Measurements from ENCODE around the gene GPR32.
"Not testable (repeated sequence)": the region's sequence is repeated elsewhere in the genome, so short reads cannot be mapped to it uniquely, and the experiment has no call there.

Gene GPR32

DNA sequence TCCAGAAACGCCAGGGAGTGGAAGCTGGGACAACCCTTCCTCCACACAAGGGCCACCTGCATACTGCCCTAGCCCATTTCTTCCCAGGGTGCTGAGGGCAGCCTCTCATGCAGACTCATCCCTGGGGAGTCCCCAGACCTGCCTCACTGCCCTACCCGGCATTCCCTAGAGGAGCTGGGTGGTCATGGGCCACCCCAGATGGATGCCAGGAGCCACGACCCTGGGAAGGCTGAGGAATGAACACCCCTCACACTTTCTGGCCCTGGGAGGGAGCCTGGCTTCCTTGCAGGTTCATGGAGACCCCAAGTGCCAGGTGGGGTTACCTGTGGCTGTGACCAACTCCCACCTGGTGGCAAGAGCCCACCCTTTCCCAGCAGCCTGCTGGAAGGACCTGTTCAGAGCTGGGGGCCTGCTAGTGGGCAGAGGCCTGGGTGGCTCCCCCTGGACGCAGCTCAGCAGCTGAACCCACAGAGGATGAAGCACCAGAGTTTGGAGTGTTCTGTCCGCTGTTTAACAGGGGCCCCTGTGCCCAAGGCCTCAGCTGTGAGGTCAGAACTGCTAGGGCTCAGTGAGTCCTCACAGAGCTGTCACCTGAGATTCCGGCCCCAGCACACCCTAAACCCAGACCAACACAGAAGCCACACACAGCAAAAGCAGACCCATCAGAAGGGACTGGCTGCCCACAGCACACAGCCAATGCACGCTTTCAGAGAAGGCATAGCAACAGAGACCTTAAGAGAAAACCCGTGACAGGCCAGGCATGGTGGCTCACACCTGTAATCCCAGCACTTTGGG, 26.6 kb downstream of the GPR32 start:
- no peak overlapping the region for H3K4me3 ChIP-seq (ENCODE audit: low read depth in 1 of 2, low read length in 2 of 2)
- H3K4me1 ChIP-seq (ENCODE audit: insufficient read depth, low read length), result no peaks in the 10 kb centered on the region
- H3K36me3 ChIP-seq (ENCODE audit: insufficient read depth, low read length), result peaks cover 18% of the 10 kb centered on the region
- no peak overlapping the region for H3K9ac ChIP-seq (ENCODE audit: low read length)
- peaks cover 0 to 8% of the 10 kb centered on the region in 2 donors for H3K27me3 ChIP-seq (ENCODE audit: control insufficient read depth in 1 of 2, insufficient read depth in 2 of 2, low read length in 2 of 2)
- no peak overlapping the region for H3K27ac ChIP-seq (ENCODE audit: low read depth, low read length)
- H3K9me3 ChIP-seq (ENCODE audit: low read length), result no peaks in the 10 kb centered on the region

DNA sequence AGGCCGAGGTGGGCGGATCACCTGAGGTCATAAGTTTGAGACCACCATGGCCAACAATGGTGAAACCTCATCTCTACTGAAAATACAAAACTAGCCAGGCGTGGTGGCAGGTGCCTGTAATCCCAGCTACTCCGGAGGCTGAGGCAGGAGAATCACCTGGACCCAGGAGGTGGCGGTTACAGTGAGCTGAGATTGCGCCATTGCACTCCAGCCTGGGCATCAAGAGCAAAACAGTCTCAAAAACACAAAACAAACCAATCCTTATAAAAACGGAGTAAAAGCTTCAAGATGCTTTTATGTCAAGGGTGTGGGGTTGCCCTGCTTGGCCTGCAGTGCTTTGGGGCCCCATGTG, 27.1 kb downstream of the GPR32 start:
- Histone ChIP-seq H3K27ac (ENCODE audit: low read depth, low read length) (no peak overlapping the region), H3K36me3 (ENCODE audit: insufficient read depth, low read length) (peaks cover 18% of the 10 kb centered on the region), H3K9ac (ENCODE audit: low read length) (no peak overlapping the region), H3K4me3 (ENCODE audit: low read depth in 1 of 2, low read length in 2 of 2) (no peak overlapping the region), H3K4me1 (ENCODE audit: insufficient read depth, low read length) (no peaks in the 10 kb centered on the region), H3K9me3 (ENCODE audit: low read length) (no peaks in the 10 kb centered on the region), H3K27me3 (ENCODE audit: control insufficient read depth in 1 of 2, insufficient read depth in 2 of 2, low read length in 2 of 2) (peaks cover 0 to 8% of the 10 kb centered on the region in 2 donors)

DNA sequence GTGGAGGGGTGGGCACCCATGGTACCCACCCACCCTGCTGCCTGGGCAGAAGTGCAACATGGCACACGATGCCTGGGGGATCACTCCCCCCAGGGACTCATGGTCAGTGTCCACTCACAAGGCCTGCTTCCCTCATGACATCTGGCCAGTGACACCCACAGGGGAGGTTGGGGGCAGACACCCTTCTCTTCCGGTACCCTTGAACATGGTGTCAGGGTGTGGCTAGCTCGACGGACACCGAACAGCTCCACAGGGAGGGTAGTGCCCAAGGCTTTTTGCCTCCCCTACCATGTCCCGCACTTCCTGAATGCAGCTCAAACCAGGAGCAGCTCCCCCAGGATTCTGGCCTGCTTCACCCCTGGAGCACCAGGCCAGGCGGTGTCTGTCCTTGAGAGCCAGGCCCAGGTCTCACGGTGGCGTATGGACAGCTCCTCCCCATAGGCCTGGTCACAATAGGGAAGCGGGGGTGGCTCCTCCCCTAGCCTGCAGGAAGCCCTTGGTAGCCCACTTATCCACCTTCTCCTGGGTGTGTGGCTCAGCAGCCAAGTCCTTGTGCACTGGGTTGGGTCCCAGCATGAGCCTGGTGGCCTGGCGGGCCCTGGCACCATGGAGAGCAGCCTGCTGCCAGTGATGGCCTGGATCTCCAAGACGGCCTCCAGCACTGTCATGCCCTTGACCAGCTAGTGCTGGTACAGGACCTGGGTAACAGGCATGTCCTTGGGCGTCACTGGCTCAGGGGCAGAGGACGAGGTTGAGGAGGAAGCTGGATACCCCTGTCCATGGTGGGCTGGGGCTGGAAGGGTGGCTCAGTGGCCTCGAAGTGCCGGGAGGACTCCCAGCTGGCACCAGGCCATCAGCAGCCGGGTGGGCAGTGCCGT, 27.8 kb downstream of the GPR32 start:
- H3K36me3 ChIP-seq (ENCODE audit: insufficient read depth, low read length), result peaks cover 18% of the 10 kb centered on the region

DNA sequence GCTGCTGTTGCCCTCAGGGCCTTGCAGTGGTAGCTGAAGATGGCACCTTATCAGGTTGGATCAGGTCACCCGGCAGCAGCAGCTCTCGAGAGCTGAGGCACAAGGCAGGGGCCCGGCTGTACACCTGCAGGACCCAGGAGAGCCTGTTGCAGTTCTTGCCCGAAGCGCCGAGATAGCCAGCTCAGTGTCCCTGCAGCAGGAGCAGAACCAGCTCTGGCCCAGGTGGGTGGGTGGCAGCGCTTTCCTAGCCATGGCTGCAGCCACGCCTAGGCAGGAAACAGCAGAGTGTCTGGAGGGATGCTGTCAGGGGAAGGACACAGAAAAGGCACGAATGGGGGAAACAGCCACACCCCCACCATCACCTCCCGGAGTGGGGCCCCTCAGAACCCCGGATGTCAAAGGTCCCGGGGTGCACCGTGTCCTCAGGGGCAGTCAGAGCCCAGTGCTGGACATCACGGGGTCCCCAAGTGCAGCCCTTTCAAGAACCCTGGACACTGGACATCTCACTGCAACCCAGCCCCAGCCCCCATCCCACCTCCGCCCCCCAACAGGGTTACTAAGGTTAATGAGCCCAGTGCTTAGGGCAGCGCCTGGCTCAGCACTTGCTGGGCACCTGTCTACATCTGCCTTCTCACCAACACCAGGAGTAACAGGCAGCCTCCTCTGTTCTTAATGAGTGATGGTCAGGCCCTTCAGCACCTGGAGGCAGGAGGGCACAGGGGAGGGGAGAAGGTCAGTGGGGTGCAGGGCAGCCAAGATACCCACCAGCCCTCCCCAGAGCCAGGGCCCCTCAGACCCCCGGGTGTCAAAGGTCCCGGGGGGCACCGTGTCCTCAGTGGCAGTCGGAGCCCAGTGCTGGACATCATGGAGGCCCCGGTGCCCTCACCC, 28.6 kb downstream of the GPR32 start:
- peaks cover 18% of the 10 kb centered on the region for H3K36me3 ChIP-seq (ENCODE audit: insufficient read depth, low read length)
- no peaks in the 10 kb centered on the region for H3K9me3 ChIP-seq (ENCODE audit: low read length)
- no peak overlapping the region for H3K27ac ChIP-seq (ENCODE audit: low read depth, low read length)
- no peak overlapping the region for H3K4me3 ChIP-seq (ENCODE audit: low read depth in 1 of 2, low read length in 2 of 2)
- H3K4me1 ChIP-seq (ENCODE audit: insufficient read depth, low read length), result peaks cover 8% of the 10 kb centered on the region
- H3K9ac ChIP-seq (ENCODE audit: low read length), result no peak overlapping the region
- H3K27me3 ChIP-seq (ENCODE audit: control insufficient read depth in 1 of 2, insufficient read depth in 2 of 2, low read length in 2 of 2), result no peaks in the 10 kb centered on the region

More for the DNA sequence above, 27.8 kb downstream of the GPR32 start:
- H3K9ac ChIP-seq (ENCODE audit: low read length), result no peak overlapping the region
- no peaks in the 10 kb centered on the region for H3K9me3 ChIP-seq (ENCODE audit: low read length)
- no peaks in the 10 kb centered on the region for H3K4me1 ChIP-seq (ENCODE audit: insufficient read depth, low read length)
- H3K27me3 ChIP-seq (ENCODE audit: control insufficient read depth in 1 of 2, insufficient read depth in 2 of 2, low read length in 2 of 2), result peaks cover 0 to 8% of the 10 kb centered on the region in 2 donors
- no peak overlapping the region for H3K4me3 ChIP-seq (ENCODE audit: low read depth in 1 of 2, low read length in 2 of 2)
- no peak overlapping the region for H3K27ac ChIP-seq (ENCODE audit: low read depth, low read length)

- Histone ChIP-seq H3K27me3 (ENCODE audit: control insufficient read depth in 1 of 2, insufficient read depth in 2 of 2, low read length in 2 of 2) (no peaks in the 10 kb centered on the region), H3K27ac (ENCODE audit: low read depth, low read length) (no peak overlapping the region), H3K4me3 (ENCODE audit: low read depth in 1 of 2, low read length in 2 of 2) (no peak overlapping the region), H3K9me3 (ENCODE audit: low read length) (no peaks in the 10 kb centered on the region), H3K4me1 (ENCODE audit: insufficient read depth, low read length) (peaks cover 8% of the 10 kb centered on the region), H3K36me3 (ENCODE audit: insufficient read depth, low read length) (peaks cover 18% of the 10 kb centered on the region), H3K9ac (ENCODE audit: low read length) (no peak overlapping the region)
Measured at GRCh38 chr19:50799547-50799851, 29.2 kb downstream of the GPR32 start.

DNA sequence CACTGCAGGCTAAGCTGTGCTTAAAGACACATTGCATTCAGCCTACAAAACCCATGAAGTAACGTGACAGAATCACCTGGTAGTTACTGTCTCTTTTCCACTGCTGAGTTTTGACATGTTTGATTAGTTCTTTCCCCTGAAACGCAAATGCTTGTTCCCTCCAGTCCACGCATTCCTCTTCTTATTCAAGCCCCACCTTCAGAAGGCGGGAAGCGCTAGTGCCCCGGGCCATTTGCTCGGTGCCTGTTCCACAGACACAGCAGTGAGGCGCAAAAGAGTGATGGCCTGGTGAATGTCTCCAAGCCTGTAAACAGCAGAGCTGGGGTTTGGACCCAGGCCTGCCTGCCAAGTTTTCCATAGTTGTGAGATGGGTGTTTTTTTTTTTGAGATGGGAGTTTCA, 30.8 kb downstream of the GPR32 start:
- Histone ChIP-seq H3K27me3 (ENCODE audit: control insufficient read depth in 1 of 2, insufficient read depth in 2 of 2, low read length in 2 of 2) (no peaks in the 10 kb centered on the region), H3K27ac (ENCODE audit: low read depth, low read length) (no peak overlapping the region), H3K4me1 (ENCODE audit: insufficient read depth, low read length) (peaks cover 14% of the 10 kb centered on the region), H3K36me3 (ENCODE audit: insufficient read depth, low read length) (peaks cover 18% of the 10 kb centered on the region), H3K9me3 (ENCODE audit: low read length) (no peaks in the 10 kb centered on the region), H3K9ac (ENCODE audit: low read length) (no peak overlapping the region), H3K4me3 (ENCODE audit: low read depth in 1 of 2, low read length in 2 of 2) (no peak overlapping the region)

DNA sequence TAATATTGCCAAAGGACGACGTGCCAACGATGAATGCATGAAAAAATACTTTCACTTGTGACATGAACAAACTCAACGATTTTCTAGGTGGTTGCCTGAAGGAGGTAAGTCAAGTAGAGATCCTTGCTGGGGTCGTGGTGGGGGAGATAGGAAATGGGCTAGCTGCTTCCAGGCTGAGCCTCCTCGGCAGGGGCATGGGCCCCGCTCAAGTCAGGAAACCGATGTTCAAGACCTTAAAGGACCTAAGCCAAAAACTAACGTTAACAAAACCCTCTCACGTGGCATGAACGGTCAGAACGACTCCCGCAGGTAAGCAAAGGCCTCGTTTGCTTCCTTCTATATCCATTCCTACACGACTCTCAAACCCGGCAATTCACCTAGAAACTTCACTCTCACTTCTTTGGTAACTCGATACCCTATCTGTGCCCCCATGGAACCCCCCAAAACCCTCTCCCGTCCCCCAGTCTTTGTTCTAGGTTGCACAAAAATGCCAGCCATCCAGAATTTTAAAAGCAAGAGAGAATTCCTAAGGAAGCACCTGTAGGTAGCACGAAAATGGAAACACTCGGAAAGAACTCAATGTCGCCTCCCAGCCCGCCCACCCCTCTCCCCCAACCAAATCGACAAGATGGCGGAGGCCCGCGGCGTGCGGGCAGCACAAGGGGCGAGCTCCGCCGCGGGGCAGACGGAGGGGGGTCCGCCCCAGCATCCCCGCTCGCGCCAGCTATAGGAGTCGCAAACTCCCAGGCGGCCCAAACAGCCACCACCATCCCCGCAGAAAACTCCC, 33.6 kb downstream of the GPR32 start:
- Histone ChIP-seq H3K4me3 (ENCODE audit: low read depth in 1 of 2, low read length in 2 of 2) (peak overlapping the region; percentile 76 to 83), H3K4me1 (ENCODE audit: insufficient read depth, low read length) (peaks cover 14% of the 10 kb centered on the region), H3K27ac (ENCODE audit: low read depth, low read length) (peak overlapping the region; percentile 96), H3K27me3 (ENCODE audit: control insufficient read depth in 1 of 2, insufficient read depth in 2 of 2, low read length in 2 of 2) (no peaks in the 10 kb centered on the region), H3K9ac (ENCODE audit: low read length) (peak overlapping the region; percentile 27), H3K36me3 (ENCODE audit: insufficient read depth, low read length) (no peaks in the 10 kb centered on the region), H3K9me3 (ENCODE audit: low read length) (no peaks in the 10 kb centered on the region)

GRCh38 chr19:50804420-50805272, 34.4 kb downstream of the GPR32 start:
- Histone ChIP-seq H3K36me3 (ENCODE audit: insufficient read depth, low read length) (no peaks in the 10 kb centered on the region), H3K9me3 (ENCODE audit: low read length) (no peaks in the 10 kb centered on the region)

GRCh38 chr19:50808856-50809255, 38.6 kb downstream of the GPR32 start:
- Histone ChIP-seq H3K4me1 (ENCODE audit: insufficient read depth, low read length) (peaks cover 7% of the 10 kb centered on the region), H3K9me3 (ENCODE audit: low read length) (no peaks in the 10 kb centered on the region), H3K4me3 (ENCODE audit: low read depth in 1 of 2, low read length in 2 of 2) (no peak overlapping the region), H3K27ac (ENCODE audit: low read depth, low read length) (no peak overlapping the region), H3K36me3 (ENCODE audit: insufficient read depth, low read length) (no peaks in the 10 kb centered on the region), H3K9ac (ENCODE audit: low read length) (no peak overlapping the region), H3K27me3 (ENCODE audit: control insufficient read depth in 1 of 2, insufficient read depth in 2 of 2, low read length in 2 of 2) (no peaks in the 10 kb centered on the region)

More at GRCh38 chr19:50804420-50805272, 34.4 kb downstream of the GPR32 start:
- Histone ChIP-seq H3K27me3 (ENCODE audit: control insufficient read depth in 1 of 2, insufficient read depth in 2 of 2, low read length in 2 of 2) (no peaks in the 10 kb centered on the region), H3K27ac (ENCODE audit: low read depth, low read length) (peak overlapping the region; percentile 96), H3K4me1 (ENCODE audit: insufficient read depth, low read length) (peaks cover 14% of the 10 kb centered on the region), H3K4me3 (ENCODE audit: low read depth in 1 of 2, low read length in 2 of 2) (peak overlapping the region; percentile 76 to 83), H3K9ac (ENCODE audit: low read length) (peak overlapping the region; percentile 39)

DNA sequence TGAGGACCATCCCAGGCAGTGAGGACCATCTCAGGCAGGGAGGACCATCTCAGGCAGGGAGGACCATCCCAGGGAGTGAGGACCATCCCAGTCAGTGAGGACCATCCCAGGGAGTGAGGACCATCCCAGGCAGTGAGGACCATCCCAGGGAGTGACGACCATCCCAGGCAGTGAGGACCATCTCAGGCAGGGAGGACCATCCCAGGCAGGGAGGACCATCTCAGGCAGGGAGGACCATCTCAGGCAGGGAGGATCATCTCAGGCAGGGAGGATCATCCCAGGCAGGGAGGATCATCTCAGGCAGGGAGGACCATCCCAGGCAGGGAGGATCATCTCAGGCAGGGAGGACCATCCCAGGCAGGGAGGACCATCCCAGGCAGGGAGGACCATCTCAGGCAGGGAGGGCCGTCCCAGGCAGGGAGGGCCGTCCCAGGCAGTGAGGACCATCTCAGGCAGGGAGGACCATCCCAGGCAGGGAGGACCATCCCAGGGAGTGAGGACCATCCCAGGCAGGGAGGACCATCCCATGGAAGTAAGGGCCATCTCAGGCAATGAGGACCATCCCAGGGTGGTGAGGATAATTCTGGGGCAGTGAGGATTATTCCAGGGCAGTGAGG, 41.5 kb downstream of the GPR32 start:
- not testable (repeated sequence) for H3K27ac ChIP-seq (ENCODE audit: low read depth, low read length); H3K4me1 ChIP-seq (ENCODE audit: insufficient read depth, low read length); H3K9me3 ChIP-seq (ENCODE audit: low read length); H3K9ac ChIP-seq (ENCODE audit: low read length); H3K27me3 ChIP-seq (ENCODE audit: control insufficient read depth in 1 of 2, insufficient read depth in 2 of 2, low read length in 2 of 2); H3K36me3 ChIP-seq (ENCODE audit: insufficient read depth, low read length); H3K4me3 ChIP-seq (ENCODE audit: low read depth in 1 of 2, low read length in 2 of 2)

Measured in muscle layer of colon (tissue), 2 donors.